GM23338 (cell line): ENCODE results near the gene CIC.

Source experiments
- CTCF ChIP-seq, 2 experiments: fragments of 200-600 bp in 1 of 2; sonication (generic) in 1 of 2; conservative IDR thresholded peaks; 2 replicates each; pipeline versions ENCODE4 v1.5.1 to v1.6.1; 2016 to 2017; ENCODE audit warnings: antibody characterized with exemption in 2 of 2, low read depth in 2 of 2, mild to moderate bottlenecking in 2 of 2, moderate library complexity in 1 of 2
- POLR2AphosphoS5 ChIP-seq: IDR thresholded peaks from 2 replicates; pipeline ENCODE4 v1.6.1; 2016; ENCODE audit warnings: antibody characterized with exemption, low read depth

GRCh38 chr19:42291435-42291810, 22.4 kb downstream of the CIC start:
- TF ChIP-seq POLR2AphosphoS5 (no peak; the same call in 1 of the 2 replicates), CTCF (conservative IDR thresholded peaks at IDR 0.05; ENCODE audit: low read depth in 2 of 2) (no peak)
